Stimulated activated CD8-positive, alpha-beta memory T cell treated with anti-CD3 and anti-CD28 coated beads, Interleukin-15, amount 100 ng/mL, for 4 hours (primary cell): ENCODE results near the gene MXRA8.
"Not testable (repeated sequence)": the region's sequence is repeated elsewhere in the genome, so short reads cannot be mapped to it uniquely, and the experiment has no call there.

ENCODE experiments used
- DNase-seq, 2 donors: peaks; one replicate each; pipeline ENCODE4 v3.0.0-alpha.2; 2020; ENCODE audit warnings: low read depth in 2 of 2

MXRA8 gene

DNA sequence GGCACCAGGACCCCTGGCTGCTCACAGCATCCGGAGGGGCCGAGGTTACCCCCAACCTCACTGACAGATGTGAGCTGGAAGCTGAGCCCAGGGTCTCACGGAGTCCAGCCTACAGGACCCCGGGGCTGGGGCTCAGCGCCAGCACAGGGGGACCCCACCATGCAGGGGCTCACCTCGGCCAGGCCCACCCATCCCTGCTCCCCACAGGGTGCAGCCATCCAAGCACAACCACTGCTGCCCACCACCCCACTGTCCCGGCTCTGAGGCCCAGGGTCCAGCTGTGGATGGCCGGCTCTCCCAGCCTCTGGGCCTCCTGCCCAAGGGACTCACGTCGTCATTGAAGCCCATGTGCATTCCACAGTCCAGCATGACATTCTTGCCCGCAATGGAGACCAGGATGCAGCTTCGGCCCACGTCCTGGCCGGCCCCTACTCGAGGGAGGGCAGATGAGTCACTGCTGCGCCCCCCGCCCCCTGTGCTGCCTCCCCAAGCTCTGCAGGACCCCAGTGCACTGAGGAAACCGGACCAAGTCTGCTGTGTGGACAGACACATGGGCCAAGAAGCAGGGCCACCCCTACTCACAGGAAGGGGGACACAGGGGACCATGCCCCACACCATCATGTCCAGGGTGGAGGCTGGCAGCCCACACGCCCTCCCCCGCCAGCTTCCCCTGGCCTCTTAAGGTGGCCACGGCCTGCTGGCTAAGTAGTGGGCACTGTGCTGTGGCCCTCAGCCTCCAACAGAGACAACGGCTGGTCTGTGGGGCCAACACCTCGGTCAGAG, 37.5 kb downstream of the MXRA8 start:
- DNase-seq, result no peak

DNA sequence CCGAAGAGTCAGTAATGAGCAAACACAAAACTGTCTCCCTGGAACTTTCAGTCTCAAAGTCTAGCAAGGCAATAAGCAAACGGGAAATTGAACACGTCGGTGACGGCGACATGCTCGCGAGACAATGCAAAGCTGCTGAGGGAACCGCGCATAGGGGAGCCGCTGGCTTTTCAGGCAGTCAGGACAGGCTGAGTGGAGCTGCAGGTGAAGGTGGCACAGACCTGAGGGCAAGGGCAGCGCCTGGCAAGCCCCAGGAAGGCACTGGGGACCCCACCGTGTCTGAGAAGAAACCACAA, 38.8 kb downstream of the MXRA8 start:
- DNase-seq, result no peak

DNA sequence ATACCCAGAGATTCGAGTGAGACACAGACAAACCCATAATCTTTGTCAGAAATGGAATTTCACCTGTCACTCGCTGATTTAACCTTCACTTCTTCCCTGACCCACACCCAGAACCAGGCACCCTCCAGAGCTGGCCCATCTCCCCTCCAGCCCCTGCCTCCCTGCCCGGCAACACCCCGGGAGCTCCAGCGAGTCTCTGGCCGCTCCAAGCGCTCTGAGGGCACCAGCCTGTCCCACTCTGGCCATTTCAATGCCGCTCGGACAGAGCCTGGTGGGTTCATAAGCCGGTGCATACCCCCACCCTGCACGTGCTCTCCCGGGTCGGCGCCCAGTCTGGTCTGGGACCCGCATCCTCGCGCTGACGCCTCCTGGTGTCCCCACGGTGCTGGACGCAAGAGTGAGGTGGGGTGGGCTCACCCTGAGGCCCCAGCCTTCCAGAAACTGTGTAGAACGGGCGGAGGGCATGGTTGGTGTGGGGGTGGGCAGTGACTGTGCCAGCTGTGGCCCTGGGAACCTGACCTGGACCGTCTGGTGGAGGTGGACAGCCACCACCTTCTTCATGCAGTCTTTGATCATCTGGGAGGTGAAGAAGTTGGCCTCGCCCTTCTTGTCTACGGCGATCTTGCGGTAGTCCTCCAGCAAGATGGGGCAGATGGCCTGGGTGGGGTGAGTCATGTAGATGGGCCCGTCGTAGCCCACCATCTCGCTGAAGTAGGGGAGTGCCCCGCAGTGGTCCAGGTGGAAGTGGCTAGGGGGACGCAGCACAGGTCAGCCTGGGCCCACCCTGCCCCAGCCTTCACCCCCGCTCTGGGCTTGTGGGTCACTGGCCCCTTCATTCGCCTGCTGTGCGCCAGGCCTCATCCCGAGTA, 39.3 kb downstream of the MXRA8 start:
- no peak for DNase-seq

DNA sequence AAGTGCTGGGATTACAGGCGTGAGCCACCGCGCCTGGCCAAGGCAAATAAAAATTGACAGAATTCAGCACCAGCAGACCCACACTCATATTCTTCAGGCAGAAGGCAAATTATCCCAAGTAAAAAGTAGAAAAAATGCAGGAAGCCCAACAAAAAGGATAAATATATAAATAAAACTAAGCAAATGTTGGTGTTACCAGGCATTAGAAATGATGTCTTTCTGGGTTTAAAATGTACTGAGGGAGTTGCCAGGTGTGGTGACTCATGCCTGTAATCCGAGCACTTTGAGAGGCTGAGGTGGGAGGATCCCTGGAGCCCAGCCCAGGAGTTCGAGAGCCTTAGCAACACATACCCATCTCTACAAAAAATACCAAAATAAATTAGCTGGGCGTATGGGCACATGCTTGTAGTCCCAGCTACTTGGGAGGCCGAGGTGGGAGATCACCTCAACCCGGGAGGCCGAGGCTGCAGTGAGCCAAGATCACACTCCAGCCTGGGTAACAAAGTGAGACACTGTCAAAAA, 40.2 kb downstream of the MXRA8 start:
- no peak for DNase-seq

DNA sequence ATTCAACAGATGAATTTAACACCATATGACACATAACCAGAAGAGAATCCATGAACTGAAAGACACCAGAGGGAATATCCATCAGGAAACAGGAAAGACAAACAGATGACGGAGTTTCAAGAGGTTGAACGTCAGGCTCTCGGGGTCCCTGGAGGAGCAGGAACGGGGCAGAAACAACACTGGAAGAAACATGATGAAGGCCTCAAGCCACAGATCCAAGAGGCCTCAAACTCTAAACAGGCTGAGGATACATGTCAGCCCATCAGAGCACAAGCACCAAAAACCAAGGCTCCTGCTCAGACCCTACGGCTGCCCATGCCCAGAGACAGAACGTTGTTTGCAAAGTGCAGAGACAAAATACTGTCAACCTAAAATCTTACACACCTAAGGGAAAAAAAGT, 40.9 kb downstream of the MXRA8 start:
- DNase-seq, result no peak

DNA sequence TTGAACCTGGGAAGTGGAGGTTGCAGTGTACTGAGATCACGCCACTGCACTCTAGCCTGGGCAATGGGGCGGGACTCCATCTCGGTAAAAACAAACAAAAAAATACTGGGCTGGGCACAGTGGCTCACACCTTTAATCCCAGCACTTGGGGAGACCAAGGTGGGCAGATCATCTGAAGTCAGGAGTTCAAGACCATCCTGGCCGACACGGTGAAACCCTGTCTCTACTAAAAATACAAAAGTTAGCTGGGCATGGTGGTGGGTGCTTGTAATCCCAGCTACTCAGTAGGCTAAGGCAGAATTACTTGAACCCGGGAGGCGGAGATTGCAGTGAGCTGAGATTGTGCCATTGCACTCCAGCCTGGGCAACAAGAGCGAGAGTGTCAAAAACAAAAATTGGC, 42.2 kb downstream of the MXRA8 start:
- not testable (repeated sequence) for DNase-seq

DNA sequence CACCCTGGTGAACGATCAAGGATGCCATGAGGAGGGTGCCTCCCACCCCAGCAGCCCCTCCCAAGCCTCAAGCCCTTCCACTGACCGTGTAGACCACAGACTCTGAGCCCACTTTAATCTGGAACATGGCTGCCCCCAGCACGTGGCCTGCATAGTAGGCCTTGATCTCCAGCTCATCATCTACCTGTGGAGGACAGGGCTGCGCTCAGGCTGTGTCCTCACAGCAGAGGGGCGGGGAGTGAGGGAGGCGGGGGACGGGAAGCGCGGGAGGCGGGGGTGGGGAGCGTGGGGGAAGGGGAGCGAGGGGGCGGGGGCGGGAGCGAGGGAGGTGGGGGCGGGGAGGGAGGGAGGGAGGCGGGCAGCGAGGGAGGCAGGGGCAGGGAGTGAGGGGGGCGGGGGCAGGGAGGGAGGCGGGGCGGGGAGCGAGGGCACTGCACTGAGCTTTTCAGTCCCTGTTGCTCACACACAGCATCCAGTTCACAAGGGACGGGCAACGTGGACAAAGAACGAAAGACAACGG, 42.9 kb downstream of the MXRA8 start:
- no peak for DNase-seq

DNA sequence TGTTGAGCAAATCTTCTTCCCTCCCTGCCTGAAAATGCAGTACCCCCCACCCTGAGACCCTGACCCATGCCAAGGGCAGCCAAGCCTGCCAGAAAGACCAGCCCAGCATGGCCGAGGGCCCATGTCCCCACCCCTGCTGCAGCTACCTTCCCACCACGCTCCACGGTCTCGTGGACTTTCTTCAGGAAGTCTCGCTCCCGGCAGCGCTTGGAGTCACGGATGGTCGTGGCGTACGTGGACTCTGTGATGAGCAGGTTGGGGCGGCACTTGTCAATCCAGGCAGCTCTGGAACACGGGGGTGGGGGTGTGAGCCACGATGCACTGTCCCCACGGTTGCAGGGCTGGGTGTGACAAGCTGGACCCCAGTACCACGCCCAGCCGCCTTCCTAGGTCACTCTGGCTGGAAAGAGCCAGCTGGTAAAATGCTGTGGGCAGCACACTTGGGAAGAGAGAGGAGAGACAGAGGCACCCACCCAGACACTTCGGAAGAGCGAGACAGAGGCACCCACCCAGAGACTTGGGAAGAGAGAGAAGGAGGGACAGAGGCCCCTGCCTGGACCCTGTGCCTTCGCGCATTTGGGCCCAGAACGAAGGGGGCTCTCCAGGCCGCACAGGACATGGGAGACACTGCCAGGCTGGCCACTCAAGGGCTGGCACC, 43.5 kb downstream of the MXRA8 start:
- DNase-seq, result no peak

DNA sequence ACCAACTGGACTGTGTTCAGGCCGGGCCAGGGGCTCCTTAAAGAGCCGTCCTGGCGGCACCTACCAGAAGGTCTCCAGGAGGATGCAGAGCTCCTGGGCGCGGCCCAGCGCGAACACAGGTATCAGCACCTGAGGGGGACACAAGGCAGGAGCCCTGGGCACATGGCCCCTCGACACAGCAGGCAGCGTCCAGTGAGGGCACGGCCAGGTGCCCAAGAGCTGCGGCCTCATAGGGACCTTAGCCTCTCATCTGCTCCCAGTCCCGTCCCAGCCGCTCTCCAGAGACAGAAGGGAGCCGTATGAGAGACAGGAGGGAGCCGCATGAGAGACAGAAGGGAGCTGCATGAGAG, 44.1 kb downstream of the MXRA8 start:
- DNase-seq, result no peak

DNA sequence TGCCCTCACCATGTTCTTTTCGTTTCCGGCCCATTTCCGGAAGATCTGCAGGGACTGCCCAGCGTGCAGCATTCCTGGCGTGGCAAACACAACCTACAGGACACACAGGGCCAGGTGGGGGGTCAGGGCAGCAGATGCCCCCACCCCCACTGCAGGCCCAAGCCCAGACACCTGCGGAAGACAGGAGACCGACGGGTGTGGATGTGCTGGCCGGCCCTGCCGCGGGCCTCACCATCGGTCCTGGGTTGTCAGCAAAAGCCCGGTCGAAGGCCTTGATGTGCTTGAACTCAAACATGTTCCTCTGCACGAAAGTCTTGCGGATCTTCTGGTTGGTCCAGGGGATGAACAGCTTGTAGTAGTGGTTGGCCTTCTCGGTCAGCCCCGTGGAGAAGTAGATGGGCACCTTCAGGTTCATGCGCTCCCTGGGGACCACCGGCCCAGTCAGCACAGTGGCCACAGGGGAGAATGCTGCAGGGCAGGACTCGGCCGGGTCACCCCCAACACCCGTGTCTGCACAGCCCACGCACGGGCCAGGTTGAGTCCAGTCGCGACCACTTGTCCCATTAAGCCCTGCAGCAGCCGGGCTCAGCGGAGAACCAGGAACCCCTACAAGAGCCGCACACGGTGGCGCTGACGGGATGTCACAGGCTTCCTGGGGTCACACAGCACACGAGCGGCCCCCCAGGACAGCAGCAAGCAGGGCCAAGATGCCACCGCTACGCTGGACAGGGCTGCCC, 44.7 kb downstream of the MXRA8 start:
- no peak for DNase-seq

DNA sequence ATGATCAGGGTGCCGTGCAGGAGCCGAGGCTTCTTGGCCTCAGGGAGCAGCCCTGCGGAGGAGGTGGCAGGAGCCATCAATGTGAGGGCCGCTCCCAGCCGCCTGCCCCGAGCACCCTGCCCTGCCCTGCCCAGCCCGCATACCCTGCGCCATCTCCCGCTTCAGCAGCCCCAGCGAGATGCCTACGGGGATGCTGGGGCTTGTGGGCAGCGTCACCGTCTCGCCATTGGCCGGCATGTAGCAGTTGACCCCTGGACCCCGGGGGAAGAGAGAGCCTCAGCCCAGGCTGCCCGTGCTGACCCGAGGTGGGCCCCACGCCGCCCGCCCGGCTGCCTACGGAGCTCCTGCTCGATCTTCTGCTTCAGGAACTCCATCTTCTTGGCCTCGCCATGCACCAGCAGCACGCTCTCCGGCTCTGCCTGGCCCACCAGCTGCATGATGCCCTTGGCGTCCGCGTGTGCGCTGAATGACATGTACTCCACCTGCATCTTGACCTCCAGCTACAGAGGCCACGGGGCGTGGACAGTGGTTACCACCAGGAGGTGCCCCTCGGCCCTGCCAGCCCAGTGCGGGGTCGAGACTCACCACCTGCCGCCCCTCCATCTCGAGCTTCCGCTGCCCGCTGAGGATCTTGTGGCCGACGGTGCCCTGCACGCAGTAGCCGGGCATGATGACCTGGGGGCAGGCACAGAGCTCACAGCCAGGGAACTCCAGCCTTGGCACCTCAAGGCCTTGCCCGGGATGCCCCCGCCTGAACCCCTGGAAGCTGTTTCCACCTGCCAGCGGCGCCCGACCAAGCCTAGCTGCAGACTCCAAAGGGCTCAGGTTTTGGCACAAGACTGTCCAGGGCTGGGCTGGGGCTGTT, 45.7 kb downstream of the MXRA8 start:
- DNase-seq, result no peak

DNA sequence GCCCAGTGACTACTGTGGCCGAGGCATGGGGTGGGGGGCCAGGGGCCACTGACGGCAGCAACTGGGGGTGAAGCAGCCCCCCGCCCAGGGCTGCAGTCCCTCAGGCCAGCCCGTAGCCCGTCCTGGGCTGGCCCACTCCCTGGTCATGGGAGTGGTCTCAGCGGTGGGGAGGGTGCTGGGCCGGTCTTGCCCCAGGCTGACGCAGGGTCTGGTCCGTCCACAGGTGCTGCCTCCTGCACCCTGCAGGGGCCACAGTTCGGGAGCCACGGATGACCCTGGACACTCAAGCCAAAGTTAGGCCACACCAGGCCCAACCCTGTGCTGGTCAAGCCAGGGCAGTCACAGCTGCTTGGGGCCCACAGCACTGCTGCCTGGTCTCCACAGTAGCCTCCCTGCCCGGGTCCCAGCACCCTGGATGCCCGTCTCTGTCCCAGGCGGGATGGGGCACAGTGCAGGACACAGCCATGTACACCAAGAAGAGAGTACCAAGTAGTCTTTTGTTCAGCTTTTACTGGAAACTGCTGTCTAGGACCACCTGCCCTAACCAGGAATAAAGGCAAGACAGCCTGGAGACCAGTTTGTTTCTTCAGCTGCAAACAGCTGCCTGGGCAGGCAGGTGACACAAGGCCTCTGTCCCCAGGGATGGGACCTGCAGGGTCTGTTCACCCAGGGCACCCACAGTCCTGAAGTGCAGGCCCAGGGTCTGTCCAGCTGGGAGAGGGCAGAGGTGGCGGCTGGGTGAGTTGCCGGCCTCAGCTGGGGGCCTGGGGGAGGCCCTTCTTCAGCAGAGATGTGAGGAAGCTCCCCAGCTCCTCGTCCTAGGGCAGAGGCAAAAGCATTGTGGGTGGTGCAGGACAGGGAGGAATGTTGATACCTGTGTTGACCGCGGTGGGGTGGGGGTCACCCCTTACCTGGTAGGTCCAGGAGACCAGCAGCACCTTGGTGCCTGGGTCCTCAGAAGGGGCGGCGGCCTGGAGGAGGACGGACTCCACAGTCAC, 46.9 kb downstream of the MXRA8 start:
- DNase-seq, result no peak

DNA sequence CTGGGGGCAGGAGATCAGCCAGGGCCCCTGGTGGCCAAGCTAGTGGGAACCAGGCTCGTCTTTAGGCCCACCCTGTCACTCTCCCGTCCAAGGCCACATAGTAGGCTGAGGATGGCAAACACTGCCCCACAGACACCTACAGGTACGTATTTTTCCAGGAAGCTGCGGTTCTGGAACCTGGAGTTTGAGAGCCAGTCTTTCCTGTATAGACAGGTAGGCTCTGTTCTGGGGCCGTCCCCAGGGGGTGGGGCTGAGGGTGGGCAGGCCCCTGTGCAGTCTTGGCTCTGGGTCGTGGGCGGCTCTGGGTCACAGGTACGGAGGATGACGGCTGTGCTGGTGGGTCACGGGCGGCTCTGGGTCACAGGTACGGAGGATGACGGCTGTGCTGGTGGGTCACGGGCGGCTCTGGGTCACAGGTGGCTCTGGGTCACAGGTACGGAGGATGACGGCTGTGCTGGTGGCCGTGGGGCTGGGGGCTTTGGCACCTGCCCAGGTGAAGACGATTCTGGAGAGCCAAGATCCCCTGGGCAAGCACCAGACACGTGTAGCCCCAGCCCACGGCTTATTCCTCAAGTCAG, 47.8 kb downstream of the MXRA8 start:
- DNase-seq, result no peak

DNA sequence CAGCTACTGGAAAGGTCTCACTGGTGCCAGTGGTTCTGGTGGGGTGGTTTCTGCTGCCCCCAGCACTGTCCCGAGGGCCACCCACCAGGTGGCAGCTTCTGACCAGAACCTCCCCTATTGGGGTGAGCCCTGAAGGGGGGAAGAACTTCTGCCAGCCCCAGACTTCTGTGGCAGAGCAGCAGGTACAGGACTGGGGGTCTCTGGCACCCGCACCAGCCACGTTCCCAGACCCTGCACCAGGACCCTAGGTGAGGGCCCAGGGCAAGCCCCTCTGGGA, 48.3 kb downstream of the MXRA8 start:
- DNase-seq, result no peak

DNA sequence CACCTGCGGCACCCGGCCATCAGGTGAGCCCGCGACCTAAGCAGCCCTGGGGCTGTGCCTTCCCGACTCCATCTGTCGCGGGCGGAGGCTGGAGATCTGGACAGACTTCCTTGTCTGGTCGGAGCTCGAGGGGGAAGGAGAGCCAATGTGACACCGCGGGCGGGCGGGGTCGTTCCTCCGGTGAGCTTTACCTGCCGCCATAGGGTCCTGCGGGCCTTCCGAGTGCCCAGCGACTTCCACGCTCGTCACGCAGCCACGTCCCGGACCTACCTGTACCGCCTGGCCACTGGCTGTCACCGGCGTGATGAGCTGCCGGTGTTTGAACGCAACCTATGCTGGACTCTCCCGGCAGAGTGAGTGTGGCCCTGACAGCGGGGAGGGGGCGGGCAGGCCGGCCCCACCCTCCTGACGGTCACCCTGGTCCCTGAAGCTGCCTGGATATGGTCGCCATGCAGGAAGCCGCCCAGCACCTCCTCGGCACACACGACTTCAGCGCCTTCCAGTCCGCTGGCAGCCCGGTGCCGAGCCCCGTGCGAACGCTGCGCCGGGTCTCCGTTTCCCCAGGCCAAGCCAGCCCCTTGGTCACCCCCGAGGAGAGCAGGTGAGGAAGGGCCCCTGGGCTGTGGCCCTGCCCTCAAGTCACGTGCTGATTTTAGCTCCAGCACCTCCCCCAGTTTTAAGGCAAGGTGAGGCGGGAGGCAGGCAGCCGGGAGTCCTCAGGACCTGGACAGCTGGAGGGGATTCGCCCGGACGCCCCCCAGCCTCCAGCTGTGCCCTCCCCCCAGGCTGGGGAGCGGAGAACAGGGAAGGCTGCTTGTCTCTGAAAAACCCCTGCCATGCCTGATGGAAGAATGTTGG, 48.9 kb downstream of the MXRA8 start:
- DNase-seq, result no peak

DNA sequence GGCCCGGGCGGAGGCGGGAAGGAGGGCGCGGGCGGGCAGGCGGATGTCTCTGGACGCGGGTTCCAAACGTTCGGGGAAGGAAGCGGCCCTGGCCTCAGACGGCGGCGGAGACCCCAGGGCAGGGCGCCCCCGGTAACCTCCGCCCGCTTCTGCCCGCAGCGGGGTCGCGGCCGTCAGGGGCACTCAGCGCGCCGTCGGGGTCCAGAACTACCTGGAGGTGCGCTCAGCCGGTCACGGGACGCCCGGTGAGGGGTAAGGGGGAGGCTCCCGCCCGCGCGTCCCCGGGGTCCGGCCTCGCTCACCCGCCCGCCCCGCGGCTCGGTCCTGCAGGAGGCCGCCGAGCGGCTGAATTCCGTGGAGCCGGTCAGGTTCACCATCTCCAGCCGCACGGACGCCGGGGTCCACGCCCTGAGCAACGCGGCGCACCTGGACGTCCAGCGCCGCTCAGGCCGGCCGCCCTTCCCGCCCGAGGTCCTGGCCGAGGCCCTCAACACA, 49.6 kb downstream of the MXRA8 start:
- DNase-seq, result no peak

DNA sequence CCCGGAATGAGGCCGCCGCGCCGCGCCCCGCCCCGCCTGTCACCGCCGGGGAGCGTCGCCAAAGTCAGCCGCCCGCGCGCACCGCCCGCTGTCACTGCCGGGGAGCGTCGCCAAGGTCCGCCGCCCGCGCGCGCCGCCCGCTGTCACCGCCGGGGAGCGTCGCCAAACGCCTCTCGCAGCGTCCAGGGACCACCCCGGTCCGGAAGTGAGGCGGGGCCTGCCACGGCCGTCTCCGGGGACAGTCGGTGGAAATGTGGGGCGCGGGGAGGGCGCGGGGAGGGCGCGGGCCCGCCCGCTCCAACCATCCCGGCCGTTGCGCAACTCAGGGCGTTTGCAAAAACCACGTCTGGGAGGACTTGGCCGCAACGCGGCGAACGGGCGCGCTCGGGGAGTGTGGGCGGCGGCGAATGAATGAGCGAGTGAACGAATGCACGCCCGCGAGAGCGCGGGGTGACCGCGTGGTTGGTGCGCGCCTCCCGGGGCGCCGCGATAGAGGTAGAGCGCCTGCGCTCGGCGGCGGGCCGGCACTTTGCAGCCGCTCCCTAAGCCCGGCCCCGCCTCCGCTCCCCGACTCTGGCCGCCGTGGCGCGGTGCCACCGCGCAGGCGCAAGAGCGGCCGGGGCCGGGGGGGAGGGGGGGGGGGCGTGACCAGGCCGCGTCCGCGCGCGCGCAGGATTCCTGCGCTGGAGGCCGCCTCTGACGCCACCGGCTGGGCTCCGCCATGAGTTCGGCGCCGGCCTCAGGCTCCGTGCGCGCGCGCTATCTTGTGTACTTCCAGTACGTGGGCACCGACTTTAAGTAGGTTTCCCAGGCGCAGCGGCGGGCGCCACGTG, 50.2 kb downstream of the MXRA8 start, which contains the start of the genes ACAP3 and PUSL1:
Gene ACAP3, minus strand, starts transcription at position 8 of the 833 bp plus-strand sequence. CDS start 115 bp downstream, outside the sequence.
Gene PUSL1, plus strand, starts transcription at position 675 of the 833 bp plus-strand sequence. Its CDS starts 47 bp downstream, at position 722.
- DNase-seq, result peak; percentile 73 to 82
